ENCODE data around the gene PPDPF.

- no peak for TF ChIP-seq CTCF (conservative IDR thresholded peaks at IDR 0.05; ENCODE audit: low read depth, low read length)
- TF ChIP-seq EZH2 (IDR thresholded peaks at IDR 0.05; ENCODE audit: low read length, unreplicated experiment), result no peak
- TF ChIP-seq EZH2phosphoT487 (IDR thresholded peaks at IDR 0.05; ENCODE audit: borderline replicate concordance, low read length), result no peak
Observed at GRCh38 chr20:63494420-63495166, 26.0 kb upstream of the PPDPF start.
